GM12878 (cell line): ENCODE data around the gene ARL16. TPM values are rescaled to one million over a fixed set of nuclear protein-coding genes. Genes with fewer than 3 reads are reported as not detected.

Source experiments
- ATAC-seq: fragments of 200-7000 bp; cut with Tn5 transposase; 3 replicates; pipeline ENCODE4 v1.9.1; 2020; ENCODE audit warnings: mild to moderate bottlenecking, moderate library complexity
- BruUV-seq: library from RNA; stranded (reverse); fragments of 400-500 nt; replicated peaks from 2 replicates; lab custom pipeline; 2021; lab: Mats Ljungman, UMichigan
- CTCF ChIA-PET: fragments of 300-600 bp; sonication (Branson Sonifier 250); formaldehyde crosslinking; extraction: SDS; loops from one replicate; lab custom pipeline; 2021; ENCODE audit warnings: inconsistent platforms; lab: Yijun Ruan, JAX
- POLR2A ChIA-PET: fragments of 350-600 bp; formaldehyde crosslinking; extraction: SDS; loops from one replicate; lab custom pipeline; 2021; ENCODE audit warnings: inconsistent platforms; lab: Charles Lee
- RAD21 ChIA-PET: fragments of 300-600 bp; sonication (Branson Sonifier 250); formaldehyde crosslinking; loops from one replicate; lab custom pipeline; 2023; ENCODE audit warnings: antibody characterized with exemption; ENCODE audit not compliant: unreplicated experiment; lab: Charles Lee
- SMC1A ChIA-PET: fragments of 300-600 bp; sonication (Branson Sonifier 250); formaldehyde crosslinking; loops from one replicate; lab custom pipeline; 2023; ENCODE audit not compliant: unreplicated experiment, uncharacterized antibody; lab: Charles Lee
- DNase-seq: peaks from one replicate; pipeline ENCODE4 v3.0.0-alpha.2; 2011; ENCODE audit warnings: low read depth, low spot score
- FAIRE-seq: peaks from 3 replicates; lab custom pipeline; 2011; peaks lifted over from hg19 to GRCh38; lab: Jason Lieb, UNC
- H2AFZ ChIP-seq: 2 replicates; pipeline ENCODE4 v1.6.0; 2011; ENCODE audit warnings: low read depth, low read length, control low read depth; ENCODE audit not compliant: control insufficient read depth
- H3K27ac ChIP-seq: 2 replicates; pipeline ENCODE4 v1.5.1; 2011; ENCODE audit warnings: control low read depth; ENCODE audit not compliant: control insufficient read depth, insufficient read depth
- H3K27me3 ChIP-seq, 2 experiments: replicated peaks in 1 of 2; 2 replicates each; pipeline versions ENCODE4 v1.6.0 to v1.6.1; 2011; ENCODE audit warnings: low read length in 1 of 2; ENCODE audit not compliant: control insufficient read depth in 2 of 2, insufficient read depth in 2 of 2
- H3K36me3 ChIP-seq, 2 experiments: 2 replicates each; pipeline ENCODE4 v1.5.1; 2011; ENCODE audit warnings: low read length in 1 of 2; ENCODE audit not compliant: control insufficient read depth in 2 of 2, insufficient read depth in 2 of 2
- H3K4me1 ChIP-seq: 2 replicates; pipeline ENCODE4 v1.6.1; 2011; ENCODE audit warnings: mild to moderate bottlenecking, low read length, moderate library complexity, mixed read lengths; ENCODE audit not compliant: control insufficient read depth, insufficient read depth
- H3K4me2 ChIP-seq: 2 replicates; pipeline ENCODE4 v1.6.0; 2011; ENCODE audit warnings: control low read depth; ENCODE audit not compliant: control insufficient read depth, insufficient read depth
- H3K4me3 ChIP-seq: fragments of 200-600 bp; sonication (generic); 2 replicates; pipeline ENCODE4 v1.5.1; 2016
- H3K79me2 ChIP-seq: 2 replicates; pipeline ENCODE4 v1.6.0; 2011; ENCODE audit warnings: low read length; ENCODE audit not compliant: control insufficient read depth, insufficient read depth
- H3K9ac ChIP-seq: 2 replicates; pipeline ENCODE4 v1.8.0; 2011; ENCODE audit warnings: low read length, control low read depth, mixed read lengths; ENCODE audit not compliant: control insufficient read depth, insufficient read depth
- H3K9me3 ChIP-seq: replicated peaks from 3 replicates; pipeline ENCODE4 v1.5.1; 2011; ENCODE audit warnings: mild to moderate bottlenecking, low read length; ENCODE audit not compliant: control insufficient read depth, insufficient read depth
- H4K20me1 ChIP-seq: 2 replicates; pipeline ENCODE4 v1.6.0; 2011; ENCODE audit not compliant: control insufficient read depth, insufficient read depth
- CHD4 ChIP-seq: fragments of 200-600 bp; sonication (generic); IDR thresholded peaks from 2 replicates; pipeline ENCODE4 v1.6.1; 2016; ENCODE audit warnings: mild to moderate bottlenecking
- CREB1 ChIP-seq: IDR thresholded peaks from 2 replicates; pipeline ENCODE4 v1.6.1; 2012; ENCODE audit warnings: low read depth, mild to moderate bottlenecking, inconsistent platforms
- EZH2 ChIP-seq: IDR thresholded peaks from 2 replicates; pipeline ENCODE4 v1.6.1; 2012; ENCODE audit warnings: low read depth, mild to moderate bottlenecking, control low read depth, inconsistent platforms, low read length, borderline replicate concordance; ENCODE audit not compliant: control insufficient read depth
- MEF2B ChIP-seq: fragments of 450-650 bp; IDR thresholded peaks from 2 replicates; pipeline ENCODE4 v1.6.1; 2018; ENCODE audit warnings: mild to moderate bottlenecking, moderate library complexity; ENCODE audit not compliant: partially characterized antibody, poor library complexity, severe bottlenecking
- NFYA ChIP-seq: IDR thresholded peaks from 2 replicates; pipeline ENCODE4 v1.6.1; 2011; ENCODE audit warnings: low read depth, mild to moderate bottlenecking, low read length, improper control_type of control experiment, borderline replicate concordance
- SIX5 ChIP-seq: IDR thresholded peaks from 2 replicates; pipeline ENCODE4 v1.6.1; 2011; ENCODE audit warnings: mild to moderate bottlenecking, low read depth, low read length, moderate library complexity; ENCODE audit not compliant: severe bottlenecking
- SMAD5 ChIP-seq: IDR thresholded peaks from 2 replicates; pipeline ENCODE4 v1.6.1; 2016; ENCODE audit warnings: antibody characterized with exemption, low read depth
- SUPT20H ChIP-seq: IDR thresholded peaks from 2 replicates; pipeline ENCODE4 v1.6.1; 2011; ENCODE audit warnings: low read depth, mild to moderate bottlenecking, low read length, moderate library complexity, borderline replicate concordance; ENCODE audit not compliant: control insufficient read depth
- ZNF24 ChIP-seq: fragments of 450-650 bp; IDR thresholded peaks from 2 replicates; pipeline ENCODE4 v1.6.1; 2017; ENCODE audit warnings: antibody characterized with exemption, mild to moderate bottlenecking
- whole genome bisulfite sequencing: methylation state at CpG from one replicate; pipeline ENCODE4 v1.1.6; 2016; ENCODE audit warnings: low lambda C conversion rate; ENCODE audit not compliant: insufficient replicate concordance, insufficient coverage; ENCODE audit errors: missing lambda C conversion rate; 5-methylcytosine and 5-hydroxymethylcytosine counted together
- in situ Hi-C: fragments of 300-500 bp; cut with MboI; formaldehyde crosslinking; loops from 9 replicates; pipeline ENCODE4 v1.14.3; 2018; ENCODE audit warnings: mixed read lengths
- intact Hi-C: fragments of 100-400 bp; cut with micrococcal nuclease; formaldehyde crosslinking; loops from one replicate; pipeline ENCODE4 v1.14.2; 2022; ENCODE audit not compliant: unreplicated experiment
- polyA plus RNA-seq, 11 experiments: library from polyadenylated mRNA; depleted of rRNA in 4 of 11; unstranded in 6 of 11; stranded (reverse) in 5 of 11; fragments of >200 nt; fragmentation: Nextera tagmentation in 4 of 11; fragmentation: Illumina TruSeq in 1 of 11; extraction: Ambion mirVana in 4 of 11; extraction: Trizol in 1 of 11; gene quantifications; 1 replicate in 1 of 11; 2 replicates in 10 of 11; pipeline versions ENCODE4 v1.2.1 to v1.2.3, GENCODE V29; 2011 to 2016; ENCODE audit warnings: inconsistent platforms in 2 of 11, missing spikeins in 2 of 11, low read depth in 1 of 11
- total RNA-seq, 4 experiments: library from RNA; depleted of rRNA in 3 of 4; stranded (reverse); fragments of >200 nt in 3 of 4; fragmentation: Illumina TruSeq in 1 of 4; extraction: Trizol in 1 of 4; gene quantifications; 2 replicates each; pipeline versions ENCODE4 v1.2.1 to v1.2.3, GENCODE V29; 2013 to 2021
- TF ChIP-seq, protein P1 (sequence below): fragments of 450-650 bp; IDR thresholded peaks from 2 replicates; pipeline ENCODE4 v1.6.1; 2016; ENCODE audit warnings: mild to moderate bottlenecking, moderate library complexity, borderline replicate concordance

The ARL16 gene
- total and polyA plus RNA-seq, 10 of the 15 experiments (the other 5 are each of a cell fraction or from before 2014, with no cell fraction given): 4.7 to 47.6 (median 30.9) TPM

DNA sequence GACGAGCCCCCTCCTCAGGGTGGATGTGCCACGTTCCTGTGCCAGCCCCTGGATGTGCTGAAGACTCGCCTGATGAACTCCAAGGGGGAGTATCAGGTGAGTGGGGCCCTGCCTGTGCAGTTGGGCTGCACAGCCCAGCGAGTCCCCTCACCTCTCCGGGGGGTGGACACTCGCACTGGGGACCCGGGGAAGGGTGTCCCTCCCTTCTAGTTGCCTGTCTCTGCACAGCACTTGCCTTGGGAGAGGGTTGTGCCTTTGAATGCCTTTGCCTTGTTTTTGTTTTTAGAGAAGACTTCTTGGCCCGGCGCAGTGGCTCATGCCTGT, 34.1 kb upstream of the ARL16 start:
- Histone ChIP-seq H3K9me3 (no peaks in the 10 kb centered on the region), H3K79me2 (peaks cover 13% of the 10 kb centered on the region), H3K27me3 (no peaks in the 10 kb centered on the region), H3K4me1 (0 out of 2 replicates have a peak, but pooled peaks cover 4% of the 10 kb centered on the region), H3K4me3 (no peak overlapping the region), H4K20me1 (no peaks in the 10 kb centered on the region), H3K27ac (no peak overlapping the region), H3K9ac (no peak overlapping the region), H2AFZ (no peak overlapping the region), H3K4me2 (no peak overlapping the region), H3K36me3 (peaks cover 0 to 4% of the 10 kb centered on the region in 2 experiments; a peak in 2 of 4 replicates)
- CTCF ChIA-PET: no interaction called here
- SMC1A ChIA-PET: no interaction called here
- DNase-seq (no peak), FAIRE-seq (no peak), ATAC-seq (no peak)
- intact Hi-C loops (no loop called here), in situ Hi-C loops (loop anchor here (5.0 kb wide), 1 partner anchor 105 kb away; no protein-coding TSS in a partner anchor)
- no peak for TF ChIP-seq SIX5
- no peak for TF ChIP-seq SMAD5
- TF ChIP-seq CREB1: no peak
- no peak for TF ChIP-seq NFYA
- TF ChIP-seq CHD4: no peak
- no peak for TF ChIP-seq SUPT20H
- no peak for TF ChIP-seq ZNF24
- TF ChIP-seq, protein P1, sequence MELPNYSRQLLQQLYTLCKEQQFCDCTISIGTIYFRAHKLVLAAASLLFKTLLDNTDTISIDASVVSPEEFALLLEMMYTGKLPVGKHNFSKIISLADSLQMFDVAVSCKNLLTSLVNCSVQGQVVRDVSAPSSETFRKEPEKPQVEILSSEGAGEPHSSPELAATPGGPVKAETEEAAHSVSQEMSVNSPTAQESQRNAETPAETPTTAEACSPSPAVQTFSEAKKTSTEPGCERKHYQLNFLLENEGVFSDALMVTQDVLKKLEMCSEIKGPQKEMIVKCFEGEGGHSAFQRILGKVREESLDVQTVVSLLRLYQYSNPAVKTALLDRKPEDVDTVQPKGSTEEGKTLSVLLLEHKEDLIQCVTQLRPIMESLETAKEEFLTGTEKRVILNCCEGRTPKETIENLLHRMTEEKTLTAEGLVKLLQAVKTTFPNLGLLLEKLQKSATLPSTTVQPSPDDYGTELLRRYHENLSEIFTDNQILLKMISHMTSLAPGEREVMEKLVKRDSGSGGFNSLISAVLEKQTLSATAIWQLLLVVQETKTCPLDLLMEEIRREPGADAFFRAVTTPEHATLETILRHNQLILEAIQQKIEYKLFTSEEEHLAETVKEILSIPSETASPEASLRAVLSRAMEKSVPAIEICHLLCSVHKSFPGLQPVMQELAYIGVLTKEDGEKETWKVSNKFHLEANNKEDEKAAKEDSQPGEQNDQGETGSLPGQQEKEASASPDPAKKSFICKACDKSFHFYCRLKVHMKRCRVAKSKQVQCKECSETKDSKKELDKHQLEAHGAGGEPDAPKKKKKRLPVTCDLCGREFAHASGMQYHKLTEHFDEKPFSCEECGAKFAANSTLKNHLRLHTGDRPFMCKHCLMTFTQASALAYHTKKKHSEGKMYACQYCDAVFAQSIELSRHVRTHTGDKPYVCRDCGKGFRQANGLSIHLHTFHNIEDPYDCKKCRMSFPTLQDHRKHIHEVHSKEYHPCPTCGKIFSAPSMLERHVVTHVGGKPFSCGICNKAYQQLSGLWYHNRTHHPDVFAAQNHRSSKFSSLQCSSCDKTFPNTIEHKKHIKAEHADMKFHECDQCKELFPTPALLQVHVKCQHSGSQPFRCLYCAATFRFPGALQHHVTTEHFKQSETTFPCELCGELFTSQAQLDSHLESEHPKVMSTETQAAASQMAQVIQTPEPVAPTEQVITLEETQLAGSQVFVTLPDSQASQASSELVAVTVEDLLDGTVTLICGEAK: no peak
- TF ChIP-seq EZH2: no peak
- TF ChIP-seq MEF2B: no peak
- POLR2A ChIA-PET: no interaction called here
- 81% methylated on average over 9 of the region's 9 CpGs for WGBS
- BruUV-seq: no TSS peak
- RAD21 ChIA-PET: no interaction called here
